HG02798 (cell line): ENCODE data around the gene UGDH.
"Not testable (repeated sequence)": the region's sequence is repeated elsewhere in the genome, so short reads cannot be mapped to it uniquely, and the experiment has no call there.

ENCODE experiments used
- ATAC-seq: cut with Tn5 transposase; IDR thresholded peaks from one replicate; pipeline ENCODE4 v1.9.1; 2021; ENCODE audit warnings: mild to moderate bottlenecking; ENCODE audit not compliant: unreplicated experiment, poor library complexity

UGDH gene

DNA sequence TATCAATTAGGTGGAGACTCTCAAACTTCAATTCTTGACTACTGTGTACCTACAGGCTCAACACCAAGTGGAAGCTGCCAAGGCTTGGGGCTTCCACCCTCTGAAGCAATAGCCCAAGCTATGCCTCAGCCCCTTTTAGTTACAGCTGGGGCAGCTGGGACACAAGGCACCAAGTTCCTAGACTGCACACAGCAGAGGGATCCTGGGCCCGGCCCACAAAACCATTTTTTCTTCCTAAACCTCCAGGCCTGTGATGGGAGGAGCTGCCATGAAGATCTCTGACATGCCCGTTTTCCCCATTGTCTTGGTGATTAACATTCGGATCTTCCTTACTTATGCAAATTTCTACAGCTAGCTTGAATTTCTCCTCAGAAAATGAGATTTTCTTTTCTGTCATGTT, 3.4 kb upstream of the UGDH start:
- ATAC-seq: no peak

DNA sequence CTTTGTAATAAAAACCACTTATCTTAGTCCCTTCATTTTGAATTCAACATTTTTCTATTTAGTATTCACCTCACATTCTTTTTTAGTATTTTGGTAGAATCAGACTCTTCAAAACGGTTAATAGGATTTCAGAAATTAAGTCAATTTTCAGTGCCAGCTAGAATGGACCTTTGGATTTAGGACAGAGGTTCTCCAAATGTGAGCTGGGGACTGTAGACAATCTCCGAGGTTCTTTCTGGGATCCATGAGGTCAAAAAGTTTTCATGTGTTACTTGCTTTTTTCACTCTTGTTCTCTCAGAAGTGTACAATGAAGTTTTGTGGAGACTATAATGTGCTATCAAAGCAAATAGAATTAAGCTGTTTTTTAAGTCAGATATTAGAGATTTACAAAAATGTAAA, 2.3 kb upstream of the UGDH start:
- ATAC-seq: no peak

DNA sequence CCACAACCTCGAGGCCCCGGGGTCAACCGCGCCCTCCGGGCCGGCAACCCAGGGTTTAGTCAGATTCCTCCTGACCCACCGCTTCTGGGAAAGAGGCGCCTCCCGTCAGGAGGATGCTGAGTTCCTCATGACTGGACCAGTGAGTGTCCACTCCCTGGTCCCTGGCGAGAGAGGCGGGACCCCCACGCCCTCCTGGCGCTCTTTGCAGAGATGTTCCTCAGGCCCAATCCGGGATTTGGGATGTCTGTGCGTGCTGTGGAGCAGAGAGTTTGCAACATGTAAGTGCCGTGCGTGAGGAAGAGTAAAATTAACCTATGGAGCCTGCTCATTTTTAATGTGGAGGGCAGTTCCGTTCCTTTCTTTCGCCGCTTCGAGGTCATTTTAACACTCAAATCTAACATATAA, 824 bp upstream of the UGDH start:
- ATAC-seq: no peak

DNA sequence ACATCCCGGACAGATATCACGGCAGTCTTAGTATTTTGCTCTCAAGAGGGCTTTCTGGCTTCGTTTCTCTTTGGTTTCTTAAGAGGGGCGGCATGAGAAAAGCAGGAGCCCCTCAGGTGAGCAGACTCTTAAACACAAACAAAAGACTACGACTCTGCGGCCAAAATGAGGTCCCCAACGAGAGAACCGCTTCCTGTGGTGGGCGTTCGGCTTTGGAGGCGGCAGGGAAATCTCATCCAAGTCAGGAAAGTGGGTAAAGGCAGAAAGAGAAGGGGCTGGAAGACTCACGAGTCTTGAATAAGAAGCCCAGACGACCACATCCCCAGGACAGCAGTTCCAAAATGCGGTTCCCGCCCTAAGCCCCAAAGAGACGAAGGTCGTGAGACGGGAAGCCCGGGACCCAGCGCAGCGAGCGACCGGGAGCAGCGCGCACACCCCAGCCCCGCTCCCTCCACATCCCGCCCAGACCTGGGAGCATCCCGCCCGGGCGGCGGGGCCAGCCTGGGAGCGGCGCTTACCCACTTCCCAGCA, 409 bp downstream of the UGDH start:
- no peak for ATAC-seq

DNA sequence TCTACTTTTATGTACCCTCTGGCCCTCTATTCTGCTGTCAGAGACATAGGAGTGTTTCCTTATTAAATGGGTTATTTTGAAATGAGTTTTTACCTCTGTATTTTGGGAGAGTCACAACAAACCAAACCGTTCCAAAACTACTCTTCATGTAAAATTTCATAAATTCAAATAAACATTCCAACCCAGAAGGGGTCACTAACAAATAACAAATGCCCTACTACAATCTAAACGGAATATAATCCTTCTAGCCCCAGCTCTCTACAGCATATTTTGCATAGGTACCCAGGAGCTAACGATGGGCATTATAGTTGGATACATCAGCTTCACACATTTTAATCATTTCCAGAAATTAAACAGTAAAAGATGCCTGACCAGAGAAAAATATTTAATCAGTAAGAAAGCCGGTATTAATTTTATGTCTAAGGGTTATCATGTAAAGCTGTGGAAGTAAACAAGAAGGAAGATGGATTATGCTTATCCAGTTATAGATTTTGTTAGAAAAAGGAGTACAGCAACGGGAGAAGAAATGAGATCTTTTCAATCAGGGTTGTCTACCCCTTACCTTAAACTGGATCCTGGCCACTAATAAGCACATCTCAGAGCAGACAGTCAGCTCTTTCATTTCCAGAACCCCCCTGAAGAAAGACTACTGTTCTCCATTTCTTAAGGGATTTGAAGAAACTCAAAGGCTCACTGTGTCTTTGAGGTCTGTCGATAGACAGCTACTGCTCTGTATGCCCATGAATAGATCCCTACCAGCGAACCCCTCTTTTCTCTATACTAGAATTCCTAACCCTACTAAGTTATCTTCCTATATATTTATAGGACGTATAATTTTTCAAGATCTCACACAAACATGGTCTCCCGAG, 1.2 kb downstream of the UGDH start:
- ATAC-seq: no peak

DNA sequence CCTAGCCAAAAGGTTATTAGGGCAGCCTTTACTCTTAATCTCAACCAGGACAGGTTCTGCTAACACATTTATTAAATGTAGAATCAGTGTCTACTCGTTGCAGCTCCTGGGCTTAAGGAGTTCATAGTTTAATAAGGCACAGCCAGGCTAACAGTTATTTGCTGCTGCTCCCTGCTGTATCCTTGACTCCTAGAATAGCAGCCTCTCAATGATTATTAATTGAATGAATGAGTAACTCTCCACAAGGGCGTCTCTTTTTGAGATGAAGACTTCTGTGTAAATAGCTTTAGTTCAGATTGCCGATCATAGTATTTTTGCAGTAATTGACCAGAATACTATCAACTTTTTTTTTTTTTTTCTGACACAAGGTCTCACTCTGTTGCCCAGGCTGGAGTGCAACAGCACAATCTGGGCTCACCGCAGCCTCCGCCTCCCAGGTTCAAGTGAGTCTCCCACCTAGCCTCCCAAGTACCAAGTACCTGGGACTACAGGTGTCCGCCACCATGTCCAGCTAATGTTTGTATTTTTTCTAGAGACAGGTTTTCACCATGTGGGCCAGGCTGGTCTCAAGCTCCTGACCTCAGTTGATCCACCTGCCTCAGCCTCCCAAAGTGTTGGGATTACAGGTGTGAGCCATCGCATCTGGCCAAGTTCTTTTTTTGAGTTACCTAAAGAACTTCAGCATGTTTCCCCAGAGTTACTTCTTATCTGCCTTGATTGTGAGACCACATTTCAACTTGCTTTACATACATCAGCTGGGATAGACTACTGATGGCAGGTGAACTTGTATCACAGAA, 2.9 kb downstream of the UGDH start:
- ATAC-seq: no peak

DNA sequence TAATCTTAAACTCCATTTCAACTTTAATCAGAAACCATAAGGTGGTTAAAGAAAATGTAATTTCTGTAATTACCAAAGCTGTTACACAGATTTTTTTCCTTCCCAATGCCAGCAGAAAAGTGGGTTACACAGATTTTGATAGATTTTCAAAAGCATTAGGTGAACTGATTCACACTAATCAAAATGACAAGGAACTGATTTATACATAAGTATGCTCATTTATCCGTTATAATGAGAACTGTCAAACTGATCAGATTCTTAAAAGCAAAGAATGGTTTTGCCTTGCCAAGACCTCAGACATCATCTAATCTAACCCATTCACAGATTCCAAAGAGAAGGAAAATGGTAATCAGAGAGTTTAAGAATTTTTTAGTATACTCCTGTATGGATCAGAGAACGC, 5.2 kb downstream of the UGDH start:
- no peak for ATAC-seq

DNA sequence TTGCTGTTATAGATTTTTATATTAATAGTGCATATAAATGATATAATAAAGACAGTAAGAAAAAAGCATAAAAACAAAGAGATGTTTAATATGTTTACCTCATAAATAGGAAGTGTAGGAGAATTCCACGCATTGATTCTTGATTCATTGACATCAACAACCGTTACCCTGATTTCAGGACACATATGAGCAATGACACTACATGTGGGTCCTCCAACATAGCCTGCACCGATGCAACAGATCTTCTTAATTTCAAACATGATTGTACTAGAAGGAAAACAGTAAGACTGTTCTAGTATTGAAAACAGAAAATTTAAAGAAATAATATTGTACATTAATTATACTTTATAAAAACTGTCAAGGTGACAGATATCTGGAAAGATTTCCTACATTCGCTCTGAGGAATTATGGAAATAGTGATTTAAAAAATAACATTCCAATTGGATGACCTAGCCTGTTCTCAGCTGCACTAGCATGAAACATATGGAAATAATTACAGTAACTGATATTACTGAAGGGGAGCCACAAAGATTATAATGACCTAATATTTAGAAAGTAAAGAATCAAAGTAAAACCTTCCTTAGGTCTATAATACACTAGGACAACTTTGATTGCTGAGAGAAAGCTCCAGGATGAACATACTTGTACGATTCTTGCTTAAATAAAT, 5.9 kb downstream of the UGDH start:
- ATAC-seq: no peak

DNA sequence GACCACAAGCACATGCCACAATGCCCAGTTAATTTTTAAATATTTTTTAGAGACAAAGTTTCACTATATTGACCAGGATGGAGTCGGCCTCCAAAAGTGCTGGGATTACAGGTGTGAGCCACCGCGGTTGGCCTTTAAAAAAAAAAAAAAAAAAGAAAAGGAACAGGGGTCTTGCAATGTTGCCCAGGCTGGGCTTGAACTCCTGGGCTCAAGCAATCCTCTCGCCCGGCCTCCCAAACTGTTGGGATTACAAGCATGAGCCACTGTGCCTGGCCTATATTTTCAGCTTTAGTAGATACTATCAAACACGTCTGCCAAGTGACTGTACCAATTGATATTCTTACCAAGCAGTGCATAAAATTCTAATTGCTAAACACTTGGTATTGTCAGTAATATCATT, 8.8 kb downstream of the UGDH start:
- no peak for ATAC-seq

DNA sequence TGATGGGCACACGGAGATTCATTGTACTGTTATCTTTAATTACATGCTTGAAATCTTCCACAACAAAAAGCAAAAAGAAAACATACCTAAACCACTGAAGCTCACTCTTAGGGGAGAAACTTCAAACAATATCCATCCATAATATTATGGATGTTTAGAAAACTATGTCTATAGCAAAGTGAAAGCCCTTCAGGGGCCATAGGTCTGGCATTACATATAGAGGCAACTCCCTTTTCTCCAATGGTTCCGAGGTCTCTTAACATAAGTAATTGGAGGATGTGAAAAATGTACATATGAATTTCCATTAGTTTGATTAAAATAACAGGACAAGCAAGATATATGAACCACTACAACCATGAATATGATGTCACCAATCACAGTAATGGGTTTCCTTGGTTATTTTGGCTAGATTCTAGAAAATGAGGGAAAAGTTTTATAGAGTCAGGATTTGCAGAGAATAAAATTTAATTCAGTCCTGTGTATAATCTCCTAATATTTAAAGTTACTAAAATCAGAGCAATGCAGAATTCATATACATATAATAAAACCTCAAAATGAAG, 10.8 kb downstream of the UGDH start:
- no peak for ATAC-seq

DNA sequence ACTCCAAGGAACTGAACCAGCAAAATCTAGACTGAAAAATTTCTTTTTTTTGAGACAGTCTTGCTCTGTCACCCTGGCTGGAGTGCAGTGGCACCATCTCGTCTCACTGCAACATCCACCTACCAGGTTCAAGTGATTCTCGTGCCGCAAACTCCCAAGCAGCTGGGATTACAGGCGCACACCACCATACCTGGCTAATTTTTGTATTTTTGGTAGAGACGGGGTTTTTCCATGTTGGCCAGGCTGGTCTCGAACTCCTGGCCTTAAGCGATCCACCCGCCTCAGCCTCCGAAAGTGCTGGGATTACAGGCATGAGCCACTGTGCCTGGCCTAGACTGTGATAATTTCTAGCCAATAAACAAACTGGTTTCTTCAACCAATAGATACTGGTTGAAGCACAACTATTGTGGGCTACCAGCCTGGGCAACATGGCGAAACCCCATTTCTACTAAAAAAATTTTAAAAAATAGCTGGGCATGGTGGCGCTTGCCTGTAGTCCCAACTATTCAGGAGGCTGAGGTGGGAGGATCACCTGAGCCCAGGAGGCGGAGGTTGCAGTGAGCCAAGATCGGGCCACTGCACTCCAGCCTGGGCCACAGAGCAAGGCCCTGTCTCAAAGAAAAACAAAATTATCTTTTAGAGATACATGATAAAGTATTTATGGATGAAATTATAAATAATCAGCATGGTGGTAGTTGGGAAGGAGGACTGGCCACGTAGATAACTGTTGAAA, 11.4 kb downstream of the UGDH start:
- ATAC-seq: not testable (repeated sequence)

DNA sequence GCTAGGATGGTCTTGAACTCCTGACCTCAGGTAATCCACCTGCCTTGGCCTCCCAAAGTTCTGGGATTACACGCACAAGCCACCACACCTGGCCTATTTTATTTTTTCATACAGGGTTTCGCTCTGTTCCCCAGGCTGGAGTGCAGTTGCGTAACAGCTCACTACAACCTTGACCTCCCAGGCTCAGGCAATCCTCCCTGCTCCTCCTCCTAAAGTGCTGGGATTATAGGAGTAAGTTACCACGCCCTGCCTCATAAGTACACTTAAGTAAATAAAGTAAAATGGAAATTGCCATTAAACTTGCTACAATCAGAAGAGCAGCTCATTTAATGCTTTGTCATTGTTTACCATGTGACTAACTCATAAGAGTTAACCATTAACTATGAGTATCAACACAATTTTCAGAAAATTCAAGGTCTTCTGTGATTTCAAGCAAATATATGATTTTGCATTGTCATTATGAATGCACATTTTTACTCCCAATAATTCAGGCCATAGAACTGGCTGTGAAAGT, 12.3 kb downstream of the UGDH start:
- no peak for ATAC-seq

DNA sequence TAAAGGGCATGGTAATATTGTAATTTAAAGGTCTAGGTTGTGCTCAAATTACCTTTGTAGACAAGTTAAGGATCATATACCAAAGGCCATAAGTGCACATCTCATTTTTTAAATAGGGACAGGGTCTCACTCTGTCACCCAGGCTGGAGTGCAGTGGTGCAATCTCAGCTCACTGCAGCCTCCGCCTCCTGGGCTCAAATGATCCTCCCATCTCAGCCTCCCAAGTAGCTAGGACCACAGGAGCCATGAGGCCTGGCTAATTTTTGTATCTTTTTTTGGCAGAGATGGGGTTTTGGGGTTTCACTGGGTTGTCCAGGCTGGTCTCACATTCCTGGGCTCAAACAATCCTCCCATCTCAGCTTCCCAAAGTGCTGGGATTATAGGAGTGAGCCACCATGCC, 13.0 kb downstream of the UGDH start:
- not testable (repeated sequence) for ATAC-seq

DNA sequence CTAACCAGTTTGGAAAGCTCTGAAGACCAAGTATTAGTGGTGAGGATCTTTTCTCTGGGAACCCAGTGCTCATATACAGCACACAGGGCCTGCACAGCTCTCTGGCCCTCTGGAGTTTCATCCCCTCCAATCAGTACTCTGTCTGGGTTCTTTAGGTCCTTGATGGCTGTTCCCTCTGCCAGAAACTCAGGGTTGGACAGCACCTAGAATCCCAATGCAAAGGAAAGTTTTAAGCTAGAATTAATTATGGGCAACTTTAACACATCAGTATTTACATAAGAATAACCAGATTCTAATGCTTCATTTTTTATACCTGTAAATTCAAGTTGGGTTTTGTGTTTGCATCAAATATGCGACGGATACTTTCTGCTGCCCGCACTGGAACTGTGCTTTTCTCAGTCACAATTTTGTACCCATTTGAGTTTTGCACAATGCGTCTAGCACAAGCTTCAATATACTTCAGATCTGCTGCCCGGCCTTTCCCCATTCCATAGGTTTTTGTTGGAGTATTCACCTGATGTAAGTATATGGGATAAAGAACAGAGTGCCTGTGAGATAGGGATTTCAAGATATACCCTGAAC, 16.8 kb downstream of the UGDH start:
- ATAC-seq: no peak

DNA sequence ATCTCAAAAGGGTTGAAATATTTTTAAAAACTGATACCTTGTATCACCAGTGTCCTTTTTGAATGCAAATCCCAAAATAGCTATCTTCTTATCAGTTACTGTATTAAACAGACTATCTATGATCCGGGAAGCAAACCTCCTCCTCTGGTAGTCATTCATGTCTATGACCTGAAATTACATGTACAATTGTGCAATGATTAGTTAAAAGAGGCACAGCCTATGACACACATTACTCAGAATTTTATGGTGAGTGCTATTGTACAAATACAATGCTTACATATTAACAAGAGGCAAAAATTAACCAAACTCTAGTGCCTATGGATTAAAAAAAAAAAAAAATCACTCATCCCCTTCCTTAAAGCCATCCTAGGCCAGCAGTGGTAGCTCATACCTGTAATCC, 21.7 kb downstream of the UGDH start:
- no peak for ATAC-seq

DNA sequence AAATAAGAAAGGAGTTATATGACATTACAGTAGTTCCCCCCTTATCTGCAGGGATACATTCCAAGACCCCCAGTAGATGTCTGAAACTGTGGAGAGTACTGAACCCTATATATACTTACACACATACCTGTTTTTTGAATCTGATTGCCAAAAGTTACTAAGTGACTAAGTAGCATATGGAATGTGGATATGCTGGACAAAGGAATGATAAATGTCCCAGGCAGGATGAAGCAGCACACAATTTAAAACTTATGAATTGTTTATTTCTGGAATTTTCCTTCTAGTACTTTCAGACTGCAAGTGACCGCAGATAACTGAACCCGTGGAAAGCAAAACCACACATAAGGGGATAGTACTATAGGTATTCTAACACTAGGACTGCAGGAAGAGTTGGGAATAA, 22.7 kb downstream of the UGDH start:
- no peak for ATAC-seq

DNA sequence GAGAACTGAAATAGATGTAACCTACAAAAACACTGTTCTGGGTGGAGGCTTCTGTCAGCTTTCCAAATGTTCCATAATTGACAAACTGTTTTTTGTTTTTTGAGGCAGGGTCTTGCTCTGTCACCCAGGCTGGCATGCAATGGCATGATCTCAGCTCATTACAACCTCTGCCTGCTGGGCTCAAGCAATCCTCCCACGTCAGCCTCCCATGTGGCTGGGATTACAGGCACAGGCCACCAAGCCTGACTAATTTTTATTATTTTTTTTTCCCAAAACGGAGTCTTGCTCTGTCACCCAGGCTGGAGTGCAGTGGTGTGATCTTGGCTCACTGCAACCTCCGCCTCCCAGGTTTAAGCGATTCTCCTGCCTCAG, 24.6 kb downstream of the UGDH start:
- not testable (repeated sequence) for ATAC-seq

DNA sequence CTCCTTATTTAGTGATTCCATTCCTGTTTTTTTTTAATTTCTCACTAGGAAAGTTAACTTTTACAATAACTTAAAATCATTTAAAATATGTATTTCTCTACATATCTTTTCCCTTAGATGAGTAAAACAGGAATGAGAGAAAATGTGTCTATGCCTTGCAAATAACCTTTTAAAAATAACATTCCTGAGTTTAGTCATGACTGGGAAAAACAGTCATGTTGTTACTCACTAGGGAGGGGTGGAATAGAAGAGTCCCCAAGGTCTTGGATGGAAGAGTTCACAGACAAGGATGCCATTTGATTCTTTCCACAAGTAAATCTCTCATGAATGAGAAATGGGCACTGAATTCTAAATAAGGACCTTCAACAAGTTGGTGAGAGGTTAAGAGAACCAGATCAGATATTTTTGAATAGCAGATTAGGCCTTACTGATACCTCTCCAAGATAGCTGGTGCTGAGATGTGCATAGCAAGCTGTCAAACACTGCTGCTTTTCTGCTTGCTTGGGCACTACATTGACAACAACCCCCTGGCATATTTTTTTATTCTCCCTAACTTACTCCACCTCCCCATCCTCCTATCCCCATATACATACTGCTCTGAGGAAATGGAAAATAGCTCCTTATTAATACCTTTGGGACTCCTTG, 25.1 kb downstream of the UGDH start:
- ATAC-seq: no peak

DNA sequence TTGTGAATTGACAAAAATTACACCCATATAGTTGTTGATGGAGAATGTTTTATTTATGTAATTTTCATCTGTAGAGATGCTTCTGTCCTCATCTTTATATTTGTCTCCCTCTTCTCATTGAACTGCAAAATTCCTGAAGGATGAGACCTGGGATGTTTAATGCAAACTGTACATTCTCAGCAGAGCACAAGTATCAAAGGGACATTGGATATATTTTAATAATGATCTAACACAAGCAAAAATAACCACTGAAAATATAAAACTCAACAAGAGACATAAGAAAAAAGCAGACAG, 28.6 kb downstream of the UGDH start:
- no peak for ATAC-seq
